NCI-H69 (cell line): ENCODE data around the gene TECPR1.

Experiments
- DNase-seq: peaks from one replicate; lab custom pipeline; 2025; lab: John Stamatoyannopoulos, UW

The TECPR1 gene

GRCh38 chr7:98192781-98193457 is 59.1 kb downstream of the TECPR1 start:
- no peak for DNase-seq

DNA sequence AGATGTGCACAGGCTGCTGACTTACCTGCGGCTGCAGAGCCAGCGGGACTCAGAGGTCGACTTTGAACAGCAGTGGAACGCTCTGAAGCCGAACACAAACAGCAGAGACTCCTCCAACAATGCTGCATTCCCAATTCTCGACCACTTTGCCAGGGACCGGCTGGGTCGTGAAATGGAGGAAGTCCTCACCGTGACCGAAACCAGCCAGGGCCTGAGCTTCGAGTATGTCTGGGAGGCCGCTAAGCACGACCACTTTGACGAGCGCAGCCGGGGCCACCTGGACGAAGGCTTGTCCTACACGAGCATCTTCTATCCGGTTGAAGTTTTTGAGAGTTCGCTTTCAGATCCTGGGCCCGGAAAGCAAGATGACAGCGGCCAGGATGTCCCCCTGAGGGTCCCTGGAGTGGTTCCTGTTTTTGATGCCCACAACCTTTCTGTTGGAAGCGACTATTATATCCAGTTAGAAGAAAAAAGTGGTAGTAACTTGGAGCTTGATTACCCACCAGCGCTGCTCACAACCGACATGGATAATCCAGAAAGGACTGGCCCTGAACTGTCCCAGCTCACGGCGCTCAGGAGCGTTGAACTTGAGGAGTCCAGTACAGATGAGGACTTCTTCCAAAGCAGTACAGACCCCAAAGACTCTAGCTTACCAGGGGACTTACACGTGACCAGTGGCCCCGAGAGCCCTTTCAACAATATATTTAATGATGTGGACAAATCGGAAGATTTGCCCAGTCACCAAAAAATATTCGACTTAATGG is 60.2 kb downstream of the TECPR1 start:
- no peak for DNase-seq

GRCh38 chr7:98189559-98189958 is 62.5 kb downstream of the TECPR1 start:
- DNase-seq, result no peak

- DNase-seq, result no peak
Measured at GRCh38 chr7:98187138-98187502, 64.9 kb downstream of the TECPR1 start.

GRCh38 chr7:98186452-98187137 is 65.4 kb downstream of the TECPR1 start:
- no peak for DNase-seq

GRCh38 chr7:98185101-98185500 is 66.9 kb downstream of the TECPR1 start:
- DNase-seq, result no peak

DNA sequence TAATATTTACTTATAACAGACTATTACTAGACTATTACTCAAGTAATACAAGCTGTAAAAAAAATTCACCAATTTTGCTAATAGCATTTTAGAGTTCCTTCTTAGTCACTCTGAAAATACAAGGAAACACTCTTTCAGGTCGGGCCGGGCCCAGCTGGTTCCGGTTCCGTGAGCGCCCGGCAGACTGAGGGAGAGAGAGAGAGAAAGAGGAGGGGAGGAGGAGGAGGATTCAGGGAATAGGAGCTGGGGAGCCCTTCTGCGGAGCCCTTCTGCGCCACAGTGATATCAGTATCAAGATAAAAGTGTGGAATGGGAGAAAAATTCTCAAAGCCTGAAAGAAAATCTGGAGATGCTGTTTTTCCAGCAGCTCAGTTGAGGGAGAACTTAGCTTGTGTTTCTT is 71.3 kb downstream of the TECPR1 start:
- DNase-seq, result no peak

GRCh38 chr7:98178762-98179490 is 73.1 kb downstream of the TECPR1 start:
- no peak for DNase-seq

GRCh38 chr7:98178321-98178720 is 73.7 kb downstream of the TECPR1 start:
- DNase-seq, result no peak

- DNase-seq, result no peak
Measured at GRCh38 chr7:98177553-98177952, 74.5 kb downstream of the TECPR1 start.

GRCh38 chr7:98175260-98175940 is 76.6 kb downstream of the TECPR1 start:
- no peak for DNase-seq

- DNase-seq, result no peak
Measured at GRCh38 chr7:98174334-98175259, 77.4 kb downstream of the TECPR1 start.

GRCh38 chr7:98171449-98171848 is 80.6 kb downstream of the TECPR1 start:
- DNase-seq, result no peak

- DNase-seq, result no peak
Measured at GRCh38 chr7:98170966-98171365, 81.1 kb downstream of the TECPR1 start.

DNA sequence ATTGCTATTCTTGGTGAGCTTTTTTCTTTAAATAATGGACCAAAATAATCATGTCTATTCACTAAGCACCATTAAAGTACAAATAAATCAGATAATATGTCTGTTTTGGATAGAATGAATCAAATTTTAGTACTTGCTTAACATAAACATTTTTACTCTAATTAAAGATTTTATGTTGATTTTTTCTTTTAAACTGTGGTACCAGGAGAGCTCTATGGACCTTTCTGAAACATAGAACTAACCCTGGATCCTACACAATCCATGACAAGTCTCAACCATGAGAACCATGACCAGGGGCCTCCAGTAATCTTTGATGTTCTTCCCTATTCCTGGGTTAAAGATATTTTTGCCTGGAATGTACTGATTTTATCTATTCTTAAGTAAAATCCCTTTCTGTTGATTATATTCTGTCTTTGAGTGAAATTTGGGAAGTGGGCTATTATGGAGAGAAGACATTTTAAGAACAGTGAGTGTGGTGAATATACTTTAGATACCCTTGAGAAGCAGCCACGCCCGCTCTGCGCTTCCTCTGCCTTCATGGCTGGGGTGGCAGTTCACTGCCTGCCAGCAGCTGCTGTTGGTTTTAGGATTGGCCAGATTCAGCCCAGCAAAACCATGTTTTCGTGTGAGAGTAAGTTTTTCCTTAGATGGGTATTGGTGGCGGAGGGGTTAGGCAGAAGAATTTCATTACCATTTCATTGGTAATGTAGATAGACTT is 83.0 kb downstream of the TECPR1 start:
- DNase-seq, result no peak

GRCh38 chr7:98168181-98168903 is 83.7 kb downstream of the TECPR1 start:
- DNase-seq, result peak; percentile 90

DNA sequence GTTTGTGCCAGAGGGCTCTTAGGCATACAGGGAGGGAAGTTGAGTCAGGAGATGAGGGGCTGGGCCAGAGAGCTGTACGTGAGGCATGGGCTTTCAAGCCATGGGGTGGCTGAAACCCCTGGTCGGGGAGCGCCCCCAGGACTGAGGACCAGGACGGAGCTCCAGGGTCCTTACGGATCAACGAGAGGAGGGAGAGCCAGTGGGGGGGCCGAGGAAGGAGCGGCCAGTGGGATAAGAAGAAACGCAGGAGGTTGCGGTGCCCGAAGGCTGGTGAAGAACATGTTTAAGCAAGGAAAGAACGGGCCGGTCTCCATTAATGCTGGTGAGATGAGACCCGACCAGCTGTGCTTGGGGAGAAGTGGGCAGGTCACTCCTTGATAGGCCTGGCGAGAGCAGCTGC is 84.4 kb downstream of the TECPR1 start:
- DNase-seq, result no peak

- peak; percentile 33 for DNase-seq
Measured at GRCh38 chr7:98166668-98166970, 85.4 kb downstream of the TECPR1 start.

- peak; percentile 68 for DNase-seq
Measured at GRCh38 chr7:98165827-98166667, 86.0 kb downstream of the TECPR1 start.
